ENCODE results near the gene IFITM2. TPM values are rescaled to one million over a fixed set of nuclear protein-coding genes. Genes with fewer than 3 reads are reported as not detected.
"Not testable (repeated sequence)": the region's sequence is repeated elsewhere in the genome, so short reads cannot be mapped to it uniquely, and the experiment has no call there.

The IFITM2 gene
- total and polyA plus RNA-seq, 10 donors: 507 to 1,635 (median 979) TPM

DNA sequence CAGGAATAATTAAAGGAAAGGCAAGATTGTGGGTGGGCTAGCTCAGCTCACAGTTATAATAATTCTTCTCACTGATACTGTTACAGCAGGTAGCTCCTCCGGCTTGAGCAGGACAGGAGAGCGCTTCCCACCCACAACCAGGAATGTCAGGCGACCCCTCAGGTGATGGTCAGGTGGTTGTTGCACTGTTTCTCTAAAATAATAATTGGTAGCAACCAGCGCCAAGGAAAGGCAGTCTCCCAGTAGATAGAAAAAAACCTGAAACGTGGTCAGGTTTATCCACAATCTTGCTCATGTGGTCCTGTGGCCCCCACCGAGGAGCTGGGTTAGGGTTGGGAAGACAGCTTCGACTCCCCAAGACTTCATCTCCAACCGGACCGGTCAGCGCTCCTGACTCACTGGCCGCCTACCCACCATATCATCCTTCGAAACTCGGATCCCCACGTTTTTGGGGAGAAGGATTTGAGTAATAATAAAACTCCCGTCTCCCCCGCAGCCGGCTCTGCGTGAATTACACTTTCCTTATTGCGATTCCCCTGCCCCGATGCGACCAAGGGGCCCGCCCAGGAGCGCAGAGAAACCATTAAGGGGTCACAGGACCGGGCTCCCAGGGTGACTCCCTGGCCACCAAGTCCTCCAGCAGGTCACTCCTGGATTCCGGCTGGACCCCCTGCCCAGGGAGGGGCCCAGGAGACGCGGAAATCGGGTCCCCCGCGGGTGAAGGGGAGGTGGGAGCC is 10.2 kb downstream of the IFITM2 start:
- H3K9me3 ChIP-seq; intact Hi-C loops (cut with DNase I; ENCODE audit: low total_unique reads); H3K27me3 ChIP-seq (replicated peaks in 1 of 7): not testable (repeated sequence)
- Histone ChIP-seq H3K4me1 (peaks cover 15 to 73% (median 49%) of the 10 kb centered on the region in 6 donors), H3K4me3 (peak overlapping the region; percentile 5 to 89 (median 66)), H3K27ac (peak overlapping the region; percentile 84 to 98 (median 96)), H3K36me3 (peaks cover 0 to 22% (median 8%) of the 10 kb centered on the region in 6 donors)
- 28 to 58% (median 31%) methylated on average over 6 to 17 of the region's 30 CpGs for WGBS, 5 donors
- TF ChIP-seq, protein P1, sequence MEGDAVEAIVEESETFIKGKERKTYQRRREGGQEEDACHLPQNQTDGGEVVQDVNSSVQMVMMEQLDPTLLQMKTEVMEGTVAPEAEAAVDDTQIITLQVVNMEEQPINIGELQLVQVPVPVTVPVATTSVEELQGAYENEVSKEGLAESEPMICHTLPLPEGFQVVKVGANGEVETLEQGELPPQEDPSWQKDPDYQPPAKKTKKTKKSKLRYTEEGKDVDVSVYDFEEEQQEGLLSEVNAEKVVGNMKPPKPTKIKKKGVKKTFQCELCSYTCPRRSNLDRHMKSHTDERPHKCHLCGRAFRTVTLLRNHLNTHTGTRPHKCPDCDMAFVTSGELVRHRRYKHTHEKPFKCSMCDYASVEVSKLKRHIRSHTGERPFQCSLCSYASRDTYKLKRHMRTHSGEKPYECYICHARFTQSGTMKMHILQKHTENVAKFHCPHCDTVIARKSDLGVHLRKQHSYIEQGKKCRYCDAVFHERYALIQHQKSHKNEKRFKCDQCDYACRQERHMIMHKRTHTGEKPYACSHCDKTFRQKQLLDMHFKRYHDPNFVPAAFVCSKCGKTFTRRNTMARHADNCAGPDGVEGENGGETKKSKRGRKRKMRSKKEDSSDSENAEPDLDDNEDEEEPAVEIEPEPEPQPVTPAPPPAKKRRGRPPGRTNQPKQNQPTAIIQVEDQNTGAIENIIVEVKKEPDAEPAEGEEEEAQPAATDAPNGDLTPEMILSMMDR (IDR thresholded peaks at IDR 0.05 in 8 of 11, conservative IDR thresholded peaks at IDR 0.05 in 3 of 11): peak in 1 of 11 experiments; percentile 25
- peak in 2 of 3 donors; percentile 40 to 53 for TF ChIP-seq POLR2AphosphoS5 (IDR thresholded peaks at IDR 0.05)
- DNase-seq: peak; percentile 69

DNA sequence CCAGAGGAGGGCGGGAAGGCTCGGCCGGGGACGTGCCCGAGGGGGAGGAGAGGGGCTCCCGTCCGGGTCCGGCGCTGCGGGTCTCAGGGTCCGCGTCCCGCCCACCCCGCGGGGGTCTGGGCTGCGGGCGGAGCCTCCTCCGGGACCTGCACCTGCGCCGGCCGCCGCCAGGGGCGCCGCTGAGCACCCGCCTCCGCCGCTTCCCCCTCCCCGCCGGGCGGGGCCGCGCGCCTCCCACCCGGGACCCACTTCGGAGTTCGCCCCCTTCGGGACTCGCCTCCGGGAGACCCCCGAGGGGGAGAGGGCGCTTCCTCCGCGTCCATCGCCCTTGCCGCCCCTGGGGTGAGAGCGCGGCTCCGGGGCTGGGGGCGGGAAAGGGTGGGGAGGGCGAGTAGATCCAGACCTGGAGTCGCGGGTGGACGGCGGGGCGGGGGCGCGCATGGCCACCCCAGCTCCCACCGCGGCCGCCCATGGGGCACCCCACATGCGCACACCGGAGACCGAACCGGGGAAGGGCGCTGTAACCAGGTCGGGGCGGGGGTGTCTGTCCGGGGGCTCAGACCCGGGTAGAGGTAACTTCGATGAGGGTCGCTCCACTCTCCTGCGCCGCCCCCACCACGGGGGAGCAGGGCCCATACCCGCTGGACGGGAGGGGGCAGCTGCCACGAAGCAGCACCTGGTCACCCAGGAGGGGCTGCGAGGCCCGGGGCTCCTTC is 10.9 kb downstream of the IFITM2 start:
- H3K27me3 ChIP-seq (replicated peaks in 1 of 7); H3K9me3 ChIP-seq; intact Hi-C loops (cut with DNase I; ENCODE audit: low total_unique reads): not testable (repeated sequence)
- peak; percentile 83 for DNase-seq
- 0 to 2% (median 1%) methylated on average over 10 to 16 of the region's 79 CpGs for WGBS, 5 donors
- Histone ChIP-seq H3K4me3 (peak overlapping the region; percentile 50 to 89 (median 74)), H3K27ac (peak overlapping the region; percentile 66 to 98 (median 93)), H3K4me1 (peaks cover 8 to 73% (median 43%) of the 10 kb centered on the region in 6 donors), H3K36me3 (peaks cover 0 to 22% (median 8%) of the 10 kb centered on the region in 6 donors)
- TF ChIP-seq, protein P1 (IDR thresholded peaks at IDR 0.05 in 8 of 11, conservative IDR thresholded peaks at IDR 0.05 in 3 of 11): peak in 1 of 11 experiments; percentile 13

DNA sequence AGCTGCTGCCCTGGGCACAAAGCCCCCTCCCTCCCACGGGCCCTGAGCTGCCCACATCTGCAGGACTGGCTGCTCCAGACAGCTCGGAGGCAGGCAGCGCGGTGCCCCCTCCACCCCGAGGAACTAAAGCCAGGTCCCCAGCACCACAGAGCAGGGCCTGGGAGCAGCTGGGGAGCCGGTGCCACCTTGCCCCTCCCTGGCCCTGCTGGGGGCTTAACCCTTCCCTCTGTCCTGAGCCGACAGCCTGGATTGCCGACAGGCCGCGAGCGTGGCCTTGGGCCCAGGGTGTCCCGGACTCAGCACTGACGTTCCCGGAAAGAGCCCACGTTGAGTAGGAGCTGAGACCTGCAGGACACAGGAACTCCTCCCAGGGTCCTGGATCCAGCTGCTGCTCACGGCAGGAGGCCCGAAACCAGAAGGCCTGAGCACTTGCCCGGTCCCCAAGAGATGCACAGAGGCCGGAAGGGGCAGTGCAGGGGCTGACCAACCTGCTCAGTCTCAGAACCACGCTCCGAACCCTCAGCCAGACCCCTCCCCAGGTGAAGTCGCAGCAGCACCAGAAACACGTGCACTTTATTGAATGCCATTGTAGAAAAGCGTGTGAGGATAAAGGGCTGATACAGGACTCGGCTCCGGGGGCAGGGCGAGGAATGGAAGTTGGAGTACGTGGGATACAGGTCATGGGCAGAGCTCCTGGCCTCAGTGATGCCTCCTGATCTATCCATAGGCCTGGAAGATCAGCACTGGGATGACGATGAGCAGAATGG is 11.7 kb downstream of the IFITM2 start:
- TF ChIP-seq, protein P1 (IDR thresholded peaks at IDR 0.05 in 8 of 11, conservative IDR thresholded peaks at IDR 0.05 in 3 of 11): peak in 1 of 11 experiments; percentile 12
- TF ChIP-seq POLR2AphosphoS5 (IDR thresholded peaks at IDR 0.05): peak; percentile 38 to 78 (median 64)
- peak overlapping the region; percentile 66 to 96 (median 91) for H3K27ac ChIP-seq
- H3K4me1 ChIP-seq: peaks cover 5 to 73% (median 41%) of the 10 kb centered on the region in 6 donors
- 25 to 40% (median 29%) methylated on average over 14 to 20 of the region's 29 CpGs for WGBS, 5 donors
- H3K27me3 ChIP-seq (replicated peaks in 1 of 7); H3K9me3 ChIP-seq; intact Hi-C loops (cut with DNase I; ENCODE audit: low total_unique reads): not testable (repeated sequence)
- H3K4me3 ChIP-seq: peak overlapping the region; percentile 50 to 82 (median 66)
- DNase-seq: peak; percentile 87
- peaks cover 0 to 22% (median 8%) of the 10 kb centered on the region in 6 donors for H3K36me3 ChIP-seq

DNA sequence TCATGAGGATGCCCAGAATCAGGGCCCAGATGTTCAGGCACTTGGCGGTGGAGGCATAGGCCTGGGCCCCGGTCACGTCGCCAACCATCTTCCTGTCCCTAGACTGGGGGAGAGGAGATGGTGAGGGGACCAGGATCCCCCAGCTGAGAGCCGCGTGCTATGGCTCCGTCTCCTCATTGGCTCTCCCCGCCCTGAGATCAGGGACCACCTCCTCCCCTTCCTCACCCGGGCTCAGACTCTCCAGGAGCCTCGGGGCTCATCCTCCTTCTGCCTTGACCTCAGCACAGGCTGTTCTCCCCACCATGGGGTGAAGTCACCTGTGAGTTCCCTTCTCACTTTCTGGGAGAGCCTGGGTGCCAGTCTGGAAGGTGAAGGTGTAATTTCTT is 12.3 kb downstream of the IFITM2 start:
- H3K9me3 ChIP-seq; intact Hi-C loops (cut with DNase I; ENCODE audit: low total_unique reads); H3K27me3 ChIP-seq (replicated peaks in 1 of 7): not testable (repeated sequence)
- peak overlapping the region; percentile 50 to 82 (median 66) for H3K4me3 ChIP-seq
- 15 to 22% (median 19%) methylated on average over 6 to 10 of the region's 10 CpGs; no CpG with 5 or more reads in 1 of the 5 donors for WGBS, 5 donors
- peaks cover 0 to 21% (median 7%) of the 10 kb centered on the region in 6 donors for H3K36me3 ChIP-seq
- H3K4me1 ChIP-seq: peaks cover 5 to 73% (median 44%) of the 10 kb centered on the region in 6 donors
- peak overlapping the region; percentile 62 to 96 (median 91) for H3K27ac ChIP-seq
- DNase-seq: peak; percentile 61

Data from spleen (tissue), 11 donors.